Neutrophil (primary cell): ENCODE results near the gene TP53I11.

Source experiments
- H3K27ac ChIP-seq: fragments of 200-600 bp; sonication (generic); 2 replicates; pipeline ENCODE4 v1.5.1; 2016; ENCODE audit warnings: mild to moderate bottlenecking, moderate library complexity
- H3K27me3 ChIP-seq: fragments of 200-600 bp; sonication (generic); 2 replicates; pipeline ENCODE4 v1.6.0; 2016; ENCODE audit warnings: mild to moderate bottlenecking
- H3K36me3 ChIP-seq: fragments of 200-600 bp; sonication (generic); 2 replicates; pipeline ENCODE4 v1.5.1; 2017
- H3K4me1 ChIP-seq, 2 experiments: fragments of 200-600 bp in 1 of 2; sonication (generic) in 1 of 2; 1 replicate in 1 of 2; 2 replicates in 1 of 2; pipeline versions ENCODE4 v1.5.1 to v1.6.1; 2013 to 2016; ENCODE audit warnings: low read depth in 1 of 2, low read length in 1 of 2, mild to moderate bottlenecking in 1 of 2, moderate library complexity in 1 of 2; ENCODE audit not compliant: control insufficient read depth in 1 of 2, insufficient read depth in 1 of 2
- H3K4me3 ChIP-seq, 2 experiments: fragments of 200-600 bp in 1 of 2; sonication (generic) in 1 of 2; 1 replicate in 1 of 2; 2 replicates in 1 of 2; pipeline ENCODE4 v1.5.1; 2013 to 2016; ENCODE audit warnings: low read depth in 1 of 2, low read length in 1 of 2, mild to moderate bottlenecking in 1 of 2, moderate library complexity in 1 of 2
- H3K9me3 ChIP-seq: fragments of 200-600 bp; sonication (generic); 2 replicates; pipeline ENCODE4 v1.5.1; 2016
- CTCF ChIP-seq: fragments of 200-600 bp; sonication (generic); IDR thresholded peaks from 2 replicates; pipeline ENCODE4 v1.5.1; 2016; ENCODE audit warnings: antibody characterized with exemption

Gene TP53I11

DNA sequence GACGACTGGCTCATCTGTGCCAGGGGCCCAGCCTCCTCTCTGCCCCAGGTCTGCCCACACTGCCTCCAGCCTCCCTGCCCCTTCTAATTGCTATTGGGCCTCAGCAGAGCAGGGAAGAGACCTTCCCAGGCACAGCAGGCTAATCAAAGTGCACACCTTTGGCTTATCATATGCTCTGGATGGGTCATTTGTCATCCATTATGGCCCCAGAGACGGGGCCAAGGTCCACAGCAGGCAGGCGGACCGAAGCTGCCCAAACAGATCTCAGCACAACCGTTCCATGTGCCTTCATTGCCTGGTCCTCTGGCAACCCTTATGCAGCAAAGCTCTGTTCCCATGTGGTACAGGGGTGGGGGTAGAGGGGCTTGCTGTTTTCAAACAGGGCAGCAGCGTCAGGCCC, 66.6 kb downstream of the TP53I11 start:
- no peaks in the 10 kb centered on the region for H3K4me1 ChIP-seq
- no peak overlapping the region for H3K4me3 ChIP-seq
- no peak for TF ChIP-seq CTCF
- no peaks in the 10 kb centered on the region for H3K9me3 ChIP-seq
- no peaks in the 10 kb centered on the region for H3K36me3 ChIP-seq
- no peak overlapping the region for H3K27ac ChIP-seq
- H3K27me3 ChIP-seq, result peaks cover 15% of the 10 kb centered on the region

GRCh38 chr11:44883277-44883676, 67.4 kb downstream of the TP53I11 start:
- no peaks in the 10 kb centered on the region for H3K9me3 ChIP-seq
- no peak for TF ChIP-seq CTCF

More at GRCh38 chr11:44883277-44883676, 67.4 kb downstream of the TP53I11 start:
- Histone ChIP-seq H3K4me1 (no peaks in the 10 kb centered on the region), H3K27ac (no peak overlapping the region), H3K36me3 (no peaks in the 10 kb centered on the region), H3K4me3 (no peak overlapping the region), H3K27me3 (peaks cover 22% of the 10 kb centered on the region)
